ENCODE results near the gene NR6A1. TPM values are rescaled to one million over a fixed set of nuclear protein-coding genes. Genes with fewer than 3 reads are reported as not detected.

The NR6A1 gene
- total RNA-seq, 1 donor: 0.36 TPM

DNA sequence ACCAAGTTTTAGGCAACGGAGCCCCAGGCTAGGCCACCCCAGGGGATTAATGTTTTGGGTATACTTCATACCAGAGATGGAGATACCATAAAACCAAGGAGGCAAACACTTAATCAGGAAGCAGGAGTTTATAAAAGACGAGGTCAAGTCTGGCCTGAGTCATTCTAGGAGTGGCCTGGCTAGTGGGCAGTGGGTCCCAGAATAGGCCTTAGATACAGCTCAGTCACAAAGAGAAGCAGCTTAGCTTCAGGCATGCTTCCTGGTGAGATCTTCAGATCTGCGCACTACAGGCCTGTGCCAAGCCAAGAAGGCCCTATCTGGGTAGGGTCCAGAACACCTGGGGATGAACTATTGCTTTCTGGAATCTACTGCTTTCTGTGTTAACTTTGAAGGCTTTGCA, 243.3 kb downstream of the NR6A1 start:
- Histone ChIP-seq H4K20me1 (ENCODE audit: insufficient read depth, low read length) (no peaks in the 10 kb centered on the region), H3K9me3 (ENCODE audit: low read depth, low read length) (no peaks in the 10 kb centered on the region), H2AFZ (ENCODE audit: low read length) (no peak overlapping the region), H3K4me1 (ENCODE audit: insufficient read depth, low read length) (no peaks in the 10 kb centered on the region), H3K79me2 (ENCODE audit: insufficient read depth, low read length) (no peaks in the 10 kb centered on the region), H3K4me3 (ENCODE audit: insufficient read depth, low read length) (no peak overlapping the region), H3K36me3 (ENCODE audit: insufficient read depth, low read length) (no peaks in the 10 kb centered on the region), H3K27ac (ENCODE audit: low read depth, low read length) (no peak overlapping the region), H3K27me3 (ENCODE audit: insufficient read depth, low read length) (peaks cover 12% of the 10 kb centered on the region), H3K4me2 (ENCODE audit: insufficient read depth, low read length) (no peak overlapping the region)
- peak; percentile 57 for DNase-seq (ENCODE audit: insufficient read length, low spot score, missing footprints)
- TF ChIP-seq CTCF (IDR thresholded peaks at IDR 0.05; ENCODE audit: extremely low read depth, low read depth, low read length): no peak

DNA sequence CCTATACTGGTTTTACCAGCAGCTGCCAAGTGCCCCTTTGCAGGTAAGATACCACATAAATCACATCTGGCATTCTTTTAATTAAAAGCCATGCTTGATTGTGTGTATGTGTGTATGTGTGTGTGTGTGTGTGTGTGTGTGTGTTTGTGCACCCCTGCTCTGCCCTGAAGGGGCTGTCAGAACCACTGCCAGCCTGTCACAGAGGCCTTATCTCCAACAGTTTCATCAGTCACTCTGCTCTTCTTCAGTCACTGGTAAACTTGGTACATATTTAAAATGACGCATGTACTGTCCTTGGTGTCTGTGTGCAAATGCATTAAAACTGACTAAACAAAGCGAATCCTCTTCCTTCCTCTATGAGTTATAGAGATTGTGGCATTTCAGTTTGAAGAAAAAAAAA, 244.9 kb downstream of the NR6A1 start:
- DNase-seq (ENCODE audit: insufficient read length, low spot score, missing footprints): no peak
- H2AFZ ChIP-seq (ENCODE audit: low read length): no peak overlapping the region
- H3K36me3 ChIP-seq (ENCODE audit: insufficient read depth, low read length): no peaks in the 10 kb centered on the region
- no peak overlapping the region for H3K27ac ChIP-seq (ENCODE audit: low read depth, low read length)
- H3K27me3 ChIP-seq (ENCODE audit: insufficient read depth, low read length): peaks cover 16% of the 10 kb centered on the region
- no peaks in the 10 kb centered on the region for H3K79me2 ChIP-seq (ENCODE audit: insufficient read depth, low read length)
- no peaks in the 10 kb centered on the region for H4K20me1 ChIP-seq (ENCODE audit: insufficient read depth, low read length)
- H3K4me1 ChIP-seq (ENCODE audit: insufficient read depth, low read length): no peaks in the 10 kb centered on the region
- H3K4me2 ChIP-seq (ENCODE audit: insufficient read depth, low read length): no peak overlapping the region
- no peak for TF ChIP-seq CTCF (IDR thresholded peaks at IDR 0.05; ENCODE audit: extremely low read depth, low read depth, low read length)
- no peak overlapping the region for H3K4me3 ChIP-seq (ENCODE audit: insufficient read depth, low read length)
- H3K9me3 ChIP-seq (ENCODE audit: low read depth, low read length): no peaks in the 10 kb centered on the region

- Histone ChIP-seq H2AFZ (ENCODE audit: low read length) (no peak overlapping the region), H3K4me2 (ENCODE audit: insufficient read depth, low read length) (no peak overlapping the region), H3K36me3 (ENCODE audit: insufficient read depth, low read length) (no peaks in the 10 kb centered on the region), H3K79me2 (ENCODE audit: insufficient read depth, low read length) (no peaks in the 10 kb centered on the region), H3K4me3 (ENCODE audit: insufficient read depth, low read length) (no peak overlapping the region), H3K9me3 (ENCODE audit: low read depth, low read length) (no peaks in the 10 kb centered on the region), H3K4me1 (ENCODE audit: insufficient read depth, low read length) (no peaks in the 10 kb centered on the region), H3K27ac (ENCODE audit: low read depth, low read length) (no peak overlapping the region), H3K27me3 (ENCODE audit: insufficient read depth, low read length) (peaks cover 22% of the 10 kb centered on the region), H4K20me1 (ENCODE audit: insufficient read depth, low read length) (no peaks in the 10 kb centered on the region)
- TF ChIP-seq CTCF (IDR thresholded peaks at IDR 0.05; ENCODE audit: extremely low read depth, low read depth, low read length): no peak
- DNase-seq (ENCODE audit: insufficient read length, low spot score, missing footprints): no peak
Observed at GRCh38 chr9:124522121-124523098, 248.7 kb downstream of the NR6A1 start.

GRCh38 chr9:124521142-124521541, 250.0 kb downstream of the NR6A1 start:
- no peaks in the 10 kb centered on the region for H4K20me1 ChIP-seq (ENCODE audit: insufficient read depth, low read length)
- H3K27me3 ChIP-seq (ENCODE audit: insufficient read depth, low read length): peaks cover 32% of the 10 kb centered on the region
- H3K79me2 ChIP-seq (ENCODE audit: insufficient read depth, low read length): no peaks in the 10 kb centered on the region
- H3K36me3 ChIP-seq (ENCODE audit: insufficient read depth, low read length): no peaks in the 10 kb centered on the region
- no peak overlapping the region for H3K4me2 ChIP-seq (ENCODE audit: insufficient read depth, low read length)
- no peak overlapping the region for H3K27ac ChIP-seq (ENCODE audit: low read depth, low read length)
- no peaks in the 10 kb centered on the region for H3K4me1 ChIP-seq (ENCODE audit: insufficient read depth, low read length)
- no peak overlapping the region for H2AFZ ChIP-seq (ENCODE audit: low read length)
- DNase-seq (ENCODE audit: insufficient read length, low spot score, missing footprints): no peak
- H3K4me3 ChIP-seq (ENCODE audit: insufficient read depth, low read length): no peak overlapping the region
- H3K9me3 ChIP-seq (ENCODE audit: low read depth, low read length): no peaks in the 10 kb centered on the region
- no peak for TF ChIP-seq CTCF (IDR thresholded peaks at IDR 0.05; ENCODE audit: extremely low read depth, low read depth, low read length)

Measured in osteoblast (primary cell).